GM12873 (cell line): ENCODE data around the gene TMEM131L.
A peak's percentile ranks its signal among the peaks of the same experiment; 100 is the strongest.

Experiments
- TF ChIP-seq, protein P1 (sequence below): IDR thresholded peaks from 2 replicates; pipeline ENCODE4 v1.5.1; 2012; ENCODE audit warnings: low read depth, mild to moderate bottlenecking, moderate library complexity, low read length, control low read depth; ENCODE audit not compliant: insufficient read depth; ENCODE audit errors: missing control alignments

Gene TMEM131L

DNA sequence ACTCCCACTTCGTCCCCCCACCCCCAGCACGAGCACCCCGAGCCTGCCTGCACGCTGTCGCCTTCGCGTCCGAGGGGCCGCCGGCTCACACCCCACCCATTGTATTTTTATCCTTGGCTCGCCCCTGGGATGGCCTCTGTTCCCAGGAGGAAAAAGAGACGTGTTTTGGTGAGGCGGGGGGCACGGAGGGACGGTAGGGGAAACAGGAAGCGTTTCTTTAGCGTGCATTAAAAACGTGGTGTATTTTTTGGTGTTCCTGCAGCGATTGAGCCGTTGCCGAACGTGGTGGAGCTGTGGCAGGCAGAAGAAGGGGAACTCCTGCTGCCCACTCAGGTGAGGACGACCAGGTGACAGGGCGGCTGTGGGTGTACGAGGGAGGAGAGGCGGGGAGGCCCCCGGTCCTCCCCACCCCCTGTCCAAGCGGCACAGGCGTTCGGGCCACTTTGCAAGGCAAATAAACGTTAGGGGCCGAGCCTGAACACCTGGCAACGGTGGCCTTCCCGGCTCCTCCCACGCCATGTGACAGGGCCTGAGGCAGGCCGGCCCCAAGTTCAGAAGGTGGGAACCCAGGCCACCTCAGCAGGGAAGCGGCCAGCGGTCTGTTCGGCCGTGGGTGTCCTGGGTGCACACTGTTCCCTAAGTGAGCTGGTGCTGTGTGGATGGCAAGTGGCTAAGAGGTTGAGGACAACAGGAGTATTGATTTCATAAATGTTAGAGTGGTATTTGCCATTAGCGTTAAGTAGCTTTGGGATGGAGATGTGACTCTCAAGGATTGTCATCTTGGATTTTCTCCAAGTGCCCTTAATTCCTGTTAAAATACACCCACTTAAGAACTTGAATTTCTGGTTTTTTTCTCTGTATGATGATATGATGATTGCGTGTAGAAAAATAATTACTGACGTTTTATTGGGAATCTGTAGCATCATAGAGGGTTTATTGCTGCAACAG is 1.1 kb downstream of the TMEM131L start:
- TF ChIP-seq, protein P1, sequence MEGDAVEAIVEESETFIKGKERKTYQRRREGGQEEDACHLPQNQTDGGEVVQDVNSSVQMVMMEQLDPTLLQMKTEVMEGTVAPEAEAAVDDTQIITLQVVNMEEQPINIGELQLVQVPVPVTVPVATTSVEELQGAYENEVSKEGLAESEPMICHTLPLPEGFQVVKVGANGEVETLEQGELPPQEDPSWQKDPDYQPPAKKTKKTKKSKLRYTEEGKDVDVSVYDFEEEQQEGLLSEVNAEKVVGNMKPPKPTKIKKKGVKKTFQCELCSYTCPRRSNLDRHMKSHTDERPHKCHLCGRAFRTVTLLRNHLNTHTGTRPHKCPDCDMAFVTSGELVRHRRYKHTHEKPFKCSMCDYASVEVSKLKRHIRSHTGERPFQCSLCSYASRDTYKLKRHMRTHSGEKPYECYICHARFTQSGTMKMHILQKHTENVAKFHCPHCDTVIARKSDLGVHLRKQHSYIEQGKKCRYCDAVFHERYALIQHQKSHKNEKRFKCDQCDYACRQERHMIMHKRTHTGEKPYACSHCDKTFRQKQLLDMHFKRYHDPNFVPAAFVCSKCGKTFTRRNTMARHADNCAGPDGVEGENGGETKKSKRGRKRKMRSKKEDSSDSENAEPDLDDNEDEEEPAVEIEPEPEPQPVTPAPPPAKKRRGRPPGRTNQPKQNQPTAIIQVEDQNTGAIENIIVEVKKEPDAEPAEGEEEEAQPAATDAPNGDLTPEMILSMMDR: no peak

DNA sequence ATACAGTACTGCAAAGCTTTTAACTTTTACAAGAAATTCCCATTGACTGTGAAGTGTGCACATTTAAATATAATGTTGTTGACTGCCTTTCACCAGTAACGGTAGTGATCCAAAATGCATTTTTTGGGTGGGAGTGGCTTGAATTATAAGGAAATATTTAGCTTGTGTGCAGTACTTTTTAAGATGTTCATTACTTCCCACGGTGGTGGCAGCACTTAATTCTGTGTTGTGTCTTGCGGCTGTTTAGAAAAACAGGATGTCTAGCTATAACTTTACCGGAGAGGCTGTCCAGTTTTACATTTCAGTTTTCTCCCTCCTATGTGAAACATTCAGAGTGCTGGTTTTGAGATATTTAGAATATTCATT is 1.7 kb downstream of the TMEM131L start:
- TF ChIP-seq, protein P1: no peak

DNA sequence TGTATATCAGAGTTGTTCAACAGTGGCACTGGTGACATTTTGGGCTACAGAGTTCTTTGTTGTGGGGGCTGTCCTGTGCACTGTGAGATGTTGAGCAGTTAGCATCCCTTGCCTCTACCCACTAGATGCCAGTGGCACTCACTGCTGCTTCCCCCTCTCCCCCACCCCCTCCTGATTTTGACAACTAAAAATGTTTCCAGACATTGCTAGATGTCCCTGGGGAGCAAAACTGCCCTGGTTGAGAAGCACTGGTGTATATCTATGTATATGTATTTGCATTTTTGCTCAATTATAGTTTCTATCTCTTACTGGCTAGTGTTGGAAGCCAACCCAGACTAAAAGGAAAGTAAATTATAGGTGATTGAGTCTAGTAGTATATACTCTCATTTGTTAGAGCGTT is 2.4 kb downstream of the TMEM131L start:
- TF ChIP-seq, protein P1: peak; percentile 11

DNA sequence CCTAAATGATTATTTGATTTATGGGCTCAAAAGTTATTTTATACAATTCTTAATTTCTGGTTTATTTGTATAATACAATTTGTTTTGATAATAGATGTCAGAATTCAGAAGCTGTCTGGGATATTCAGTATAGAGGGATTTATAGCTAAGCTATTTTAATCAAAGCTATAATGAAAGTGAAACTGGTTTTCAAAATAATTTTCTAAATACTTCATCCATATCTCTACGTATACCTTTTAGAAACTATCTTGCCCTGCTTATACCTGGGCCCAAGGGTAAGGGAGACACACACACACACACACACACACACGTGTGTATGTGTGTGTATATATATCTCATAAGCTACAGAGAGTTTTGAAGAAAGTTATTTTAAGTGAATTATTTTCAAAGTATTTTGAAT is 2.9 kb downstream of the TMEM131L start:
- TF ChIP-seq, protein P1: no peak

DNA sequence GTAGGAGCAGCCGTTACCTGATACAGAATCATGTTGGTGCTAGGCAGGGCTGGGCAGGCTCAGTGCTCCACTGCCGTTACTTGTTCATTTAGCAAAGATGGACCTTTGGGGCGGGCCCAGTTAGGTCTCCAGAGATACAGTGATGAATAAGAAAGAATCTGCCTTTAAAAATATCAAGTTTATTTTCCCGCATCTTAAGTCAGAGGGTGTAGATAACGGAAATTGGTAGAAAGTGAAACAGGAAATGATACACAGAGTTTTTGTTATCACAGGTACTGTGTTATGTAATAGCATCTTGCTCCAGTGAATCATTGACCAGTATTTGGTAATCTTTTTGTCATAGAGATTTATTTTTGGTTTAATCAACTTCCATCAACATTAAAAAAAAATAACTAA is 5.5 kb downstream of the TMEM131L start:
- TF ChIP-seq, protein P1: no peak

DNA sequence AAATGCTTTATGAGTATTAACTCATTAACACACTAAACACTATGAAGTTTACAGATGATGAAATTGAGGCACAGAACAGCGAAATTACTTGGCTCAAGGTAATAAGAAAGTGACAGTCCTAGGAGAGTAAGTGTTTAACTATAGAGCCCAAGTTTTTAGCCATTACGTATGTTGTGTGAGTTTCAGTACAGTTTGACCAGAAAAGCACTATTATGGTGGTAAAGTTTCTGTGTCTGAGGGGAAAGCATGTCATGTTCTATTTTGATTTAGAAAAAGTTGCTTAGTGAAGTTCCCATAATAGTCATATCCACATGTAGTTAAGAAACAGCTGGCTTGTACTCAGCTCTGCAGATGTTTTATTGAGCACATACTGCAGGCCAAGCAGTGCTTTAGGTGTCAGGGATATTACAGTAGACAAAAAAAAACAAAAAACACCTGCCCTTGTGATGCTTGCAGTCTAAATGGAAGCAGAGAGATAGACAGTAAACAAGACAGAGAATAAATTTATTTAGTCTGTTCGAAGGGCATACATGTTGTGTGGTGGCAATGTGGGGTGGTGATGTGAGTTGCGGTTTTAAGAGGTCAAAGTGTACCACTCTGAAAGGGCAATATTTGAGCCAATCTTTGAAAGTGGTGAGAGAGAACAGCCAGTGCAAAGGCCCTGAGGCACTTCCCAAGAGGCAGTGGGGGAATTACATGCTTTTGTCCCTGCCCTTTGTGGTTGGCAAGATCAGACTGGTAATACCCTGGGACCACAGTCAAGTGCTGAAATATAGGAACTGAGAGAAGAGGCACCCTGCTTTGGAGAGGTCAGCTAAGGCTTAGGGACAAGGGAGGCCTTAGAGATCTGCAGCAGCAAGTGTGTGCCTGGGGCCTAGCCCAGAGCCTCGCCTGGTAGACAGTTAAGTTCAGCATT is 6.2 kb downstream of the TMEM131L start:
- TF ChIP-seq, protein P1: no peak

DNA sequence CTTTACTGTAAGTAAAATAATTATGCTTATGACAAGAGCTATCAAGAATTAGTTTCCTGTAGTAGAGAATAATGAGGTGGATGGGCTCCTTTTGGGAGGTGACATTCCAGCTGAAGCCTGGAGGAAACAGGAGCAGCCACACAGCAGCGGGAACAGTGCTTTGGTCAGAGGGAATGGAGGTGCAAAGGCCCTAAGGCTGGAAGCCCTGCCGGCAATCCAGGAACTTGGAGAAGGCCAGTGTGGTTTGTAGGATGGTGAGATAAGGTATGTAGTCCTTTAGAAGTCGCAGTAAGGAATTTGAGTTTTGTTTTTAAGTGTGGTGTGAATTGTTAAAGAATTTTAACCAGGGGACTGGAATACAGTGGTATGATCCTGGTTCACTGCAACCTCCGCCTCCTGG is 8.1 kb downstream of the TMEM131L start:
- TF ChIP-seq, protein P1: no peak
